H1 (cell line): ENCODE measurements around the gene CASS4. TPM values are rescaled to one million over a fixed set of nuclear protein-coding genes. Genes with fewer than 3 reads are reported as not detected.

Experiments used
- CTCF ChIA-PET: fragments of 300-600 bp; sonication (Branson Sonifier 250); formaldehyde crosslinking; loops from one replicate; lab custom pipeline; 2021; ENCODE audit not compliant: partially characterized antibody; lab: Charles Lee
- POLR2A ChIA-PET: fragments of 300-600 bp; sonication (Branson Sonifier 250); formaldehyde crosslinking; loops from one replicate; lab custom pipeline; 2021; ENCODE audit warnings: inconsistent platforms; ENCODE audit not compliant: partially characterized antibody; lab: Charles Lee
- DNase-seq, 2 experiments: peaks; one replicate each; pipeline versions ENCODE4 v3.0.0 to v3.0.0-alpha.2; 2010 to 2022; ENCODE audit warnings: low spot score in 2 of 2, low read depth in 1 of 2, mixed read lengths in 1 of 2
- FAIRE-seq: peaks from 2 replicates; lab custom pipeline; 2011; peaks lifted over from hg19 to GRCh38; lab: Jason Lieb, UNC
- H2AFZ ChIP-seq: 2 replicates; pipeline ENCODE4 v1.8.1; 2012; ENCODE audit warnings: low read length, inconsistent platforms
- H2AK5ac ChIP-seq: 2 replicates; pipeline ENCODE4 v1.6.1; 2013; ENCODE audit warnings: low read depth, low read length
- H2BK120ac ChIP-seq: replicated peaks from 2 replicates; pipeline ENCODE3; 2013; ENCODE audit warnings: low read depth, low read length, inconsistent platforms
- H2BK12ac ChIP-seq: 2 replicates; pipeline ENCODE4 v1.6.1; 2013; ENCODE audit warnings: low read depth, low read length
- H2BK15ac ChIP-seq: 2 replicates; pipeline ENCODE4 v1.6.1; 2013; ENCODE audit warnings: low read length
- H2BK20ac ChIP-seq: 2 replicates; pipeline ENCODE4 v1.6.1; 2013; ENCODE audit warnings: low read length
- H2BK5ac ChIP-seq: 2 replicates; pipeline ENCODE4 v1.6.1; 2013; ENCODE audit warnings: low read depth, low read length
- H3K14ac ChIP-seq: 2 replicates; pipeline ENCODE4 v1.6.1; 2013; ENCODE audit warnings: inconsistent platforms; ENCODE audit not compliant: insufficient read length
- H3K18ac ChIP-seq: 2 replicates; pipeline ENCODE4 v1.6.1; 2013; ENCODE audit warnings: low read length; ENCODE audit errors: extremely low read depth
- H3K23ac ChIP-seq: 2 replicates; pipeline ENCODE4 v1.6.1; 2013; ENCODE audit warnings: inconsistent platforms; ENCODE audit not compliant: insufficient read length
- H3K23me2 ChIP-seq: 2 replicates; pipeline ENCODE4 v1.6.1; 2013; ENCODE audit warnings: low read depth, low read length
- H3K27ac ChIP-seq: 2 replicates; pipeline ENCODE4 v1.6.1; 2011; ENCODE audit warnings: low read depth, low read length, inconsistent platforms
- H3K27me3 ChIP-seq, 4 experiments: replicated peaks in 1 of 4; 1 replicate in 1 of 4; 2 replicates in 3 of 4; pipeline versions ENCODE4 v1.6.1 to v1.8.1; 2011 to 2013; ENCODE audit warnings: low read length in 3 of 4, mild to moderate bottlenecking in 3 of 4, inconsistent platforms in 2 of 4, mixed read lengths in 2 of 4, moderate library complexity in 1 of 4; ENCODE audit not compliant: control insufficient read depth in 3 of 4, insufficient read depth in 3 of 4; ENCODE audit errors: extremely low read depth in 1 of 4
- H3K36me3 ChIP-seq, 4 experiments: 2 replicates each; pipeline versions ENCODE4 v1.6.1 to v1.8.1; 2011 to 2013; ENCODE audit warnings: mild to moderate bottlenecking in 4 of 4, low read length in 3 of 4, moderate library complexity in 2 of 4, control low read depth in 1 of 4, inconsistent platforms in 1 of 4; ENCODE audit not compliant: insufficient read depth in 4 of 4, control insufficient read depth in 2 of 4
- H3K4ac ChIP-seq: replicated peaks from 2 replicates; pipeline ENCODE3; 2013; ENCODE audit warnings: low read length, low read depth, mixed read lengths, inconsistent platforms; ENCODE audit not compliant: insufficient read length
- H3K4me1 ChIP-seq, 4 experiments: replicated peaks in 1 of 4; 1 replicate in 1 of 4; 2 replicates in 3 of 4; pipeline versions ENCODE4 v1.6.1 to v1.8.1; 2011 to 2013; ENCODE audit warnings: low read length in 3 of 4, inconsistent platforms in 2 of 4, mixed read lengths in 1 of 4; ENCODE audit not compliant: insufficient read depth in 4 of 4, control insufficient read depth in 3 of 4
- H3K4me2 ChIP-seq, 2 experiments: 2 replicates each; pipeline versions ENCODE4 v1.6.1 to v1.8.1; 2011 to 2013; ENCODE audit warnings: low read depth in 2 of 2, low read length in 2 of 2, control low read depth in 1 of 2, inconsistent platforms in 1 of 2, mild to moderate bottlenecking in 1 of 2; ENCODE audit not compliant: insufficient read depth in 1 of 2
- H3K4me3 ChIP-seq, 4 experiments: fragments of 200-600, 300-600 bp in 1 of 4; sonication (generic), shearing (Covaris generic), sonication (Bioruptor Twin) in 1 of 4; 2 replicates each; pipeline versions ENCODE4 v1.5.1 to v1.8.1; 2011 to 2016; ENCODE audit warnings: low read length in 4 of 4, low read depth in 3 of 4, control low read depth in 2 of 4, inconsistent platforms in 2 of 4, mild to moderate bottlenecking in 2 of 4, mixed read lengths in 1 of 4, moderate library complexity in 1 of 4; ENCODE audit not compliant: insufficient read depth in 2 of 4; ENCODE audit errors: extremely low read depth in 1 of 4
- H3K56ac ChIP-seq: replicated peaks from 2 replicates; pipeline ENCODE3; 2013; ENCODE audit warnings: low read depth, mild to moderate bottlenecking, mixed read lengths, low read length, inconsistent platforms; ENCODE audit not compliant: insufficient read length
- H3K79me1 ChIP-seq: 2 replicates; pipeline ENCODE4 v1.6.1; 2013; ENCODE audit warnings: low read depth, low read length, control low read depth
- H3K79me2 ChIP-seq, 2 experiments: 2 replicates each; pipeline versions ENCODE4 v1.6.1 to v1.8.1; 2012 to 2013; ENCODE audit warnings: low read length in 2 of 2, mild to moderate bottlenecking in 2 of 2, inconsistent platforms in 1 of 2; ENCODE audit not compliant: insufficient read depth in 2 of 2, control insufficient read depth in 1 of 2
- H3K9ac ChIP-seq, 4 experiments: replicated peaks in 1 of 4; 1 replicate in 1 of 4; 2 replicates in 3 of 4; pipeline versions ENCODE4 v1.6.1 to v1.8.1; 2011 to 2013; ENCODE audit warnings: low read depth in 3 of 4, low read length in 3 of 4, control low read depth in 2 of 4, mild to moderate bottlenecking in 2 of 4, moderate library complexity in 2 of 4, inconsistent platforms in 1 of 4; ENCODE audit errors: extremely low read depth in 1 of 4
- H3K9me3 ChIP-seq, 2 experiments: 2 replicates each; pipeline versions ENCODE4 v1.6.1 to v1.8.1; 2012 to 2013; ENCODE audit warnings: mild to moderate bottlenecking in 2 of 2, moderate library complexity in 2 of 2, control low read depth in 1 of 2, inconsistent platforms in 1 of 2, low read depth in 1 of 2, low read length in 1 of 2, mixed read lengths in 1 of 2; ENCODE audit not compliant: insufficient read depth in 2 of 2
- H4K20me1 ChIP-seq, 2 experiments: replicated peaks in 1 of 2; 2 replicates each; pipeline versions ENCODE3 to v1.8.1; 2011 to 2013; ENCODE audit warnings: inconsistent platforms in 2 of 2, low read length in 2 of 2, mild to moderate bottlenecking in 1 of 2; ENCODE audit not compliant: insufficient read depth in 2 of 2, control insufficient read depth in 1 of 2
- H4K5ac ChIP-seq: 2 replicates; pipeline ENCODE4 v1.6.1; 2013; ENCODE audit warnings: low read length, low read depth, mixed read lengths, inconsistent platforms; ENCODE audit not compliant: insufficient read length
- H4K8ac ChIP-seq: 2 replicates; pipeline ENCODE4 v1.8.0; 2013; ENCODE audit warnings: mild to moderate bottlenecking, moderate library complexity, low read length, inconsistent platforms; ENCODE audit not compliant: insufficient read depth; ENCODE audit errors: extremely low read depth
- H4K91ac ChIP-seq: replicated peaks from 2 replicates; pipeline ENCODE3; 2013; ENCODE audit warnings: low read length, mixed read lengths, inconsistent platforms; ENCODE audit not compliant: insufficient read length
- ASH2L ChIP-seq: fragments of 200-600, 300-600 bp; sonication (generic); IDR thresholded peaks from one replicate; pipeline ENCODE4 v1.7.1; 2017; ENCODE audit warnings: low read length
- EGR1 ChIP-seq: IDR thresholded peaks from 2 replicates; pipeline ENCODE4 v1.6.1; 2011; ENCODE audit warnings: low read depth, low read length, borderline replicate concordance
- EP300 ChIP-seq, 2 experiments: IDR thresholded peaks; 1 replicate in 1 of 2; 2 replicates in 1 of 2; pipeline ENCODE4 v1.6.1; 2011 to 2012; ENCODE audit warnings: low read depth in 2 of 2, low read length in 2 of 2, mild to moderate bottlenecking in 2 of 2, borderline replicate concordance in 1 of 2, inconsistent platforms in 1 of 2, moderate library complexity in 1 of 2
- GABPA ChIP-seq: IDR thresholded peaks from 2 replicates; pipeline ENCODE4 v1.6.1; 2011; ENCODE audit warnings: mild to moderate bottlenecking, low read length, moderate library complexity, borderline replicate concordance; ENCODE audit not compliant: insufficient read depth
- JUND ChIP-seq: IDR thresholded peaks from 2 replicates; pipeline ENCODE4 v1.6.1; 2011; ENCODE audit warnings: mild to moderate bottlenecking, improper control_type of control experiment, low read length
- NANOG ChIP-seq: IDR thresholded peaks from 2 replicates; pipeline ENCODE4 v1.6.1; 2011; ENCODE audit warnings: low read length, low read depth, mild to moderate bottlenecking, inconsistent platforms; ENCODE audit not compliant: insufficient read depth, poor library complexity, severe bottlenecking
- RNF2 ChIP-seq: fragments of 200-900, 300-1000 bp; sonication (generic); IDR thresholded peaks from 2 replicates; pipeline ENCODE4 v1.7.1; 2016; ENCODE audit warnings: borderline replicate concordance, low read depth, mild to moderate bottlenecking, antibody characterized with exemption, low read length; ENCODE audit not compliant: poor library complexity, severe bottlenecking; ENCODE audit errors: missing control alignments
- RXRA ChIP-seq: IDR thresholded peaks from 2 replicates; pipeline ENCODE4 v1.6.1; 2011; ENCODE audit warnings: low read depth, mild to moderate bottlenecking, low read length, moderate library complexity; ENCODE audit not compliant: insufficient read depth
- SIRT6 ChIP-seq: IDR thresholded peaks from one replicate; pipeline ENCODE4 v1.7.1; 2012; ENCODE audit warnings: low read length, inconsistent platforms
- TCF12 ChIP-seq: IDR thresholded peaks from 2 replicates; pipeline ENCODE4 v1.6.1; 2011; ENCODE audit warnings: low read depth, mild to moderate bottlenecking, low read length
- WGBS, 2 experiments: shearing (Covaris generic) in 1 of 2; methylation state at CpG; one replicate each; pipeline versions ENCODE4 v1.1.6 to v1.1.7; 2013 to 2015; ENCODE audit warnings: low lambda C conversion rate in 2 of 2, mixed read lengths in 2 of 2, inconsistent platforms in 1 of 2, low coverage in 1 of 2, missing lambda C conversion rate in 1 of 2; ENCODE audit not compliant: insufficient replicate concordance in 2 of 2, insufficient coverage in 1 of 2, insufficient read length in 1 of 2; ENCODE audit errors: extremely low coverage in 1 of 2, missing lambda C conversion rate in 1 of 2; 5-methylcytosine and 5-hydroxymethylcytosine counted together
- polyA plus RNA-seq, 7 experiments: library from polyadenylated mRNA; depleted of rRNA in 3 of 7; stranded (reverse) in 5 of 7; unstranded in 2 of 7; fragments of >200 nt in 5 of 7; fragments of 200-250 nt in 2 of 7; gene quantifications; 1 replicate in 5 of 7; 2 replicates in 1 of 7; 4 replicates in 1 of 7; pipeline versions ENCODE4 v1.2.1 to v1.2.3, GENCODE V29; 2011 to 2013; ENCODE audit warnings: missing spikeins in 2 of 7, mixed read lengths in 2 of 7
- total RNA-seq: library from RNA; stranded (reverse); fragmentation: NEBNext Ultra II Directional; extraction: Animal tissue kit (Norgen Biotek cat#: 25700); gene quantifications from 2 replicates; pipeline ENCODE4 v1.2.1, GENCODE V29; 2021
- TF ChIP-seq, protein P1 (sequence below): IDR thresholded peaks from 2 replicates; pipeline ENCODE4 v1.6.1; 2011; ENCODE audit warnings: low read length, improper control_type of control experiment
- TF ChIP-seq, protein P2 (sequence below): IDR thresholded peaks from 2 replicates; pipeline ENCODE4 v1.6.1; 2012; ENCODE audit warnings: inconsistent platforms

The CASS4 gene
- total and polyA plus RNA-seq, 2 of the 8 experiments (the other 6 are each of a cell fraction or from before 2014, with no cell fraction given) = not detected

DNA sequence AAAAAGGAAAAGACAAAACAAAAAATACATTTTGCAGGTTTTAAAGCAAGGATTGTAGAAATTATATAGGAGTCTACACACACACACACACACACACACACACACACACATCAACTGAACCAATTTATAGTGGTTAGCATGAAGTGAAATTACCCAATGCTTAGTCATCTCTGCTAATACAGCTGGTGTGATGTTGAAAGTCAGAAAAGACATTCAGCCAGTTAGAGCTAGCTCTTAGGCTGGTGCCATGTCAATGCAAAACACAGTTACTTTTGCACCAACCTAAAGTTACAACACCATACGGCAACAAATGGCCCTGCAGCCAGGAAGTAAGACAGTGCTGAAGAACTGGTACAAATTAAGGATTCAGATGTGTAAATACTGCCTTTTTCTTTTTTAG lies 38.1 kb upstream of the CASS4 start:
- Histone ChIP-seq H4K20me1 (peaks cover 0 to 8% of the 10 kb centered on the region in 2 experiments), H3K4me1 (no peaks in the 10 kb centered on the region), H3K18ac (no peak overlapping the region), H3K27me3 (no peaks in the 10 kb centered on the region), H3K23ac (no peak overlapping the region), H2BK5ac (no peak overlapping the region), H3K79me1 (peaks cover 2% of the 10 kb centered on the region; the same call in 1 of the 2 replicates), H4K8ac (no peak overlapping the region), H4K5ac (no peak overlapping the region), H2BK12ac (no peak overlapping the region), H3K4ac (no peak overlapping the region), H3K9ac (no peak overlapping the region), H2BK120ac (no peak overlapping the region), H3K36me3 (peaks cover 26 to 78% (median 58%) of the 10 kb centered on the region in 4 experiments), H3K23me2 (no peaks in the 10 kb centered on the region), H3K56ac (no peak overlapping the region), H3K4me2 (no peak overlapping the region), H3K4me3 (no peak overlapping the region), H2AFZ (no peak overlapping the region), H3K14ac (no peak overlapping the region), H3K9me3 (no peaks in the 10 kb centered on the region), H2AK5ac (no peak overlapping the region), H2BK15ac (no peak overlapping the region), H4K91ac (no peak overlapping the region), H3K79me2 (peaks cover 0 to 41% of the 10 kb centered on the region in 2 experiments; a peak in 2 of 4 replicates), H2BK20ac (no peak overlapping the region), H3K27ac (no peak overlapping the region)
- ChIA-PET POLR2A (interaction anchor here (1.2 kb wide), 2 partner anchors 10 to 12 kb away, joined by 3 to 4 read pairs; no protein-coding TSS in a partner anchor), CTCF (interaction anchor here (0.6 to 0.8 kb wide), 2 partner anchors 14 to 613 kb away, joined by 3 to 4 read pairs; no protein-coding TSS in a partner anchor)
- TF ChIP-seq RNF2 (no peak), EGR1 (no peak), TCF12 (no peak), JUND (no peak), GABPA (no peak), EP300 (IDR thresholded peaks at IDR 0.05; ENCODE audit: borderline replicate concordance in 1 of 2, low read depth in 2 of 2, low read length in 2 of 2) (no peak), RXRA (no peak), ASH2L (no peak), SIRT6 (no peak), NANOG (no peak)
- TF ChIP-seq, protein P1, sequence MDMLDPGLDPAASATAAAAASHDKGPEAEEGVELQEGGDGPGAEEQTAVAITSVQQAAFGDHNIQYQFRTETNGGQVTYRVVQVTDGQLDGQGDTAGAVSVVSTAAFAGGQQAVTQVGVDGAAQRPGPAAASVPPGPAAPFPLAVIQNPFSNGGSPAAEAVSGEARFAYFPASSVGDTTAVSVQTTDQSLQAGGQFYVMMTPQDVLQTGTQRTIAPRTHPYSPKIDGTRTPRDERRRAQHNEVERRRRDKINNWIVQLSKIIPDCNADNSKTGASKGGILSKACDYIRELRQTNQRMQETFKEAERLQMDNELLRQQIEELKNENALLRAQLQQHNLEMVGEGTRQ = no peak
- TF ChIP-seq, protein P2, sequence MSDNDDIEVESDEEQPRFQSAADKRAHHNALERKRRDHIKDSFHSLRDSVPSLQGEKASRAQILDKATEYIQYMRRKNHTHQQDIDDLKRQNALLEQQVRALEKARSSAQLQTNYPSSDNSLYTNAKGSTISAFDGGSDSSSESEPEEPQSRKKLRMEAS = no peak
- DNase-seq (no peak), FAIRE-seq (no peak)
- 91% methylated on average over 1 of the region's 1 CpG; no CpG with 5 or more reads in 1 of the 2 experiments for WGBS, 2 experiments
